Osteoblast (primary cell): ENCODE measurements around the gene BCL3. TPM values are rescaled to one million over a fixed set of nuclear protein-coding genes. Genes with fewer than 3 reads are reported as not detected.

ENCODE experiments used
- DNase-seq: peaks from one replicate; pipeline ENCODE4 v3.0.0; 2011; ENCODE audit warnings: low spot score, mixed read lengths; ENCODE audit not compliant: insufficient read length; ENCODE audit errors: missing footprints
- H2AFZ ChIP-seq: 2 replicates; pipeline ENCODE4 v1.6.0; 2011; ENCODE audit warnings: mild to moderate bottlenecking, low read length
- H3K27ac ChIP-seq: 2 replicates; pipeline ENCODE4 v1.5.1; 2011; ENCODE audit warnings: mild to moderate bottlenecking, low read depth, low read length, moderate library complexity
- H3K27me3 ChIP-seq: 2 replicates; pipeline ENCODE4 v1.6.0; 2012; ENCODE audit warnings: mild to moderate bottlenecking, control low read depth, inconsistent platforms, low read length, moderate library complexity; ENCODE audit not compliant: insufficient read depth
- H3K36me3 ChIP-seq: 2 replicates; pipeline ENCODE4 v1.5.1; 2011; ENCODE audit warnings: mild to moderate bottlenecking, low read length, control low read depth, moderate library complexity; ENCODE audit not compliant: insufficient read depth
- H3K4me1 ChIP-seq: 2 replicates; pipeline ENCODE4 v1.5.1; 2011; ENCODE audit warnings: mild to moderate bottlenecking, low read length, control low read depth, moderate library complexity; ENCODE audit not compliant: insufficient read depth
- H3K4me2 ChIP-seq: 2 replicates; pipeline ENCODE4 v1.6.0; 2011; ENCODE audit warnings: mild to moderate bottlenecking, low read length; ENCODE audit not compliant: insufficient read depth
- H3K4me3 ChIP-seq: fragments of 200-600 bp; sonication (generic); 3 replicates; pipeline ENCODE4 v1.5.1; 2012; ENCODE audit warnings: mild to moderate bottlenecking, low read length, inconsistent platforms; ENCODE audit not compliant: insufficient read depth
- H3K79me2 ChIP-seq: 2 replicates; pipeline ENCODE4 v1.6.0; 2012; ENCODE audit warnings: mild to moderate bottlenecking, low read length, control low read depth, inconsistent platforms; ENCODE audit not compliant: insufficient read depth
- H3K9me3 ChIP-seq: 2 replicates; pipeline ENCODE4 v1.5.1; 2011; ENCODE audit warnings: low read depth, low read length, control low read depth
- H4K20me1 ChIP-seq: 2 replicates; pipeline ENCODE4 v1.6.0; 2012; ENCODE audit warnings: mild to moderate bottlenecking, low read length, control low read depth; ENCODE audit not compliant: insufficient read depth
- total RNA-seq: library from RNA; depleted of rRNA; stranded (reverse); fragments of >200 nt; gene quantifications from 2 replicates; pipeline ENCODE4 v1.2.3, GENCODE V29; 2012
- TF ChIP-seq, protein P1 (sequence below): IDR thresholded peaks from 2 replicates; pipeline ENCODE4 v1.5.1; 2011; ENCODE audit warnings: mild to moderate bottlenecking, low read depth, low read length, moderate library complexity; ENCODE audit errors: extremely low read depth

BCL3 gene
- total RNA-seq, 1 donor, result 7.2 TPM

GRCh38 chr19:44794610-44795009 lies 46.1 kb downstream of the BCL3 start:
- Histone ChIP-seq H3K4me2 (no peak overlapping the region), H3K4me3 (no peak overlapping the region), H2AFZ (no peak overlapping the region), H3K79me2 (no peaks in the 10 kb centered on the region), H3K36me3 (no peaks in the 10 kb centered on the region), H3K27ac (no peak overlapping the region), H3K27me3 (no peaks in the 10 kb centered on the region), H4K20me1 (no peaks in the 10 kb centered on the region), H3K4me1 (no peaks in the 10 kb centered on the region), H3K9me3 (no peaks in the 10 kb centered on the region)
- TF ChIP-seq, protein P1, sequence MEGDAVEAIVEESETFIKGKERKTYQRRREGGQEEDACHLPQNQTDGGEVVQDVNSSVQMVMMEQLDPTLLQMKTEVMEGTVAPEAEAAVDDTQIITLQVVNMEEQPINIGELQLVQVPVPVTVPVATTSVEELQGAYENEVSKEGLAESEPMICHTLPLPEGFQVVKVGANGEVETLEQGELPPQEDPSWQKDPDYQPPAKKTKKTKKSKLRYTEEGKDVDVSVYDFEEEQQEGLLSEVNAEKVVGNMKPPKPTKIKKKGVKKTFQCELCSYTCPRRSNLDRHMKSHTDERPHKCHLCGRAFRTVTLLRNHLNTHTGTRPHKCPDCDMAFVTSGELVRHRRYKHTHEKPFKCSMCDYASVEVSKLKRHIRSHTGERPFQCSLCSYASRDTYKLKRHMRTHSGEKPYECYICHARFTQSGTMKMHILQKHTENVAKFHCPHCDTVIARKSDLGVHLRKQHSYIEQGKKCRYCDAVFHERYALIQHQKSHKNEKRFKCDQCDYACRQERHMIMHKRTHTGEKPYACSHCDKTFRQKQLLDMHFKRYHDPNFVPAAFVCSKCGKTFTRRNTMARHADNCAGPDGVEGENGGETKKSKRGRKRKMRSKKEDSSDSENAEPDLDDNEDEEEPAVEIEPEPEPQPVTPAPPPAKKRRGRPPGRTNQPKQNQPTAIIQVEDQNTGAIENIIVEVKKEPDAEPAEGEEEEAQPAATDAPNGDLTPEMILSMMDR, result no peak
- peak; percentile 47 for DNase-seq

- Histone ChIP-seq H4K20me1 (no peaks in the 10 kb centered on the region), H3K9me3 (no peaks in the 10 kb centered on the region), H3K27ac (no peak overlapping the region), H3K27me3 (no peaks in the 10 kb centered on the region), H3K4me3 (no peak overlapping the region), H3K4me2 (no peak overlapping the region), H3K79me2 (no peaks in the 10 kb centered on the region), H3K4me1 (no peaks in the 10 kb centered on the region), H2AFZ (no peak overlapping the region), H3K36me3 (no peaks in the 10 kb centered on the region)
- no peak for DNase-seq
- TF ChIP-seq, protein P1, result no peak
These were observed 47.0 kb downstream of the BCL3 start for GRCh38 chr19:44795398-44795987.

- Histone ChIP-seq H3K79me2 (no peaks in the 10 kb centered on the region), H3K4me2 (no peak overlapping the region), H3K36me3 (no peaks in the 10 kb centered on the region), H3K4me1 (no peaks in the 10 kb centered on the region), H4K20me1 (no peaks in the 10 kb centered on the region), H3K27me3 (no peaks in the 10 kb centered on the region), H3K9me3 (no peaks in the 10 kb centered on the region), H3K27ac (no peak overlapping the region), H2AFZ (peak overlapping the region; percentile 35), H3K4me3 (no peak overlapping the region)
- DNase-seq, result peak; percentile 83
- TF ChIP-seq, protein P1, result no peak
These were observed 48.2 kb downstream of the BCL3 start for GRCh38 chr19:44796701-44797115.

DNA sequence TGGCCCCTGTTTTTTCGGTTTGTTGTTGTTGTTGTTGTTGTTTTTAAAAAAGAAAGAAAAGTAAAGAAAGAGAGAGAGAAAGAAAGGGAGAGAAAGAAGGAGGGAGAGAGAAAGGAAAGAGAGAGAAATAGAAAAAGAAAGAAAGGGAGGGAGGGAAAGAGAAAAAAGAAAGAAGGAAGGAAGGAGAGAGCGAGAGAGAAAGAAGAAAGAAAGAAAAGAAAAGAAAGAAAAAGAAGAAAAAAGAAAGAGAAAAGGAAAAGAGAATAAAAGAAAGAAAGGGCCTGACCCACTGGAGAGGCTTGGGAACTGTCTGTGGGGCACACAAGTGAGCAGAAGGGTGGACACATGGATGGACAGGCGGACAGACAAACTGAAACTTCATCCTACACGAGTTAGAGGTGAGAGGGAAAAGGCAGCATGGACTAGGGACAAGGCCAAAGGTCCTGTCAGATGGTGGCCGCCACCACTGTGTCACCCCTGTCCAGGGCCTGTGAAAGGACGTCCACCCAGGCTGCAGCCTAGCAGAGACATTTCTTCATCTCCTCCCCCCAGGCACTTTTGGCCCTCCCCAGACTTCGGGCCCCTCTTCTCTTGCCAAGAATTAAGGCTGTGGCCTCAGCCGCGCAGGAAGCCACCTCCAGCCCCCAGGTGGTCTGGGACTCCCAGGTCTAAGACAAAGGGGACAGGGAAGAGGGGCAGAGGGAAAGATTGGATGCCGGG lies 51.3 kb downstream of the BCL3 start:
- Histone ChIP-seq H4K20me1 (no peaks in the 10 kb centered on the region), H3K79me2 (no peaks in the 10 kb centered on the region), H3K27me3 (no peaks in the 10 kb centered on the region), H3K36me3 (no peaks in the 10 kb centered on the region), H3K9me3 (no peaks in the 10 kb centered on the region), H3K4me3 (no peak overlapping the region), H2AFZ (no peak overlapping the region), H3K4me2 (no peak overlapping the region), H3K4me1 (no peaks in the 10 kb centered on the region), H3K27ac (no peak overlapping the region)
- peak; percentile 42 for DNase-seq
- TF ChIP-seq, protein P1, result no peak
